Measurements from ENCODE around the gene P2RY6.

Gene P2RY6

GRCh38 chr11:73291781-73292524 is 19.8 kb downstream of the P2RY6 start:
- no peak overlapping the region for H3K4me3 ChIP-seq (ENCODE audit: low read depth, low read length)
- DNase-seq (ENCODE audit: low read depth) = no peak

- no peak for DNase-seq (ENCODE audit: low read depth)
Measured at GRCh38 chr11:73292525-73292894, 20.4 kb downstream of the P2RY6 start.

GRCh38 chr11:73293356-73293936 is 21.3 kb downstream of the P2RY6 start:
- no peak overlapping the region for H3K4me3 ChIP-seq (ENCODE audit: low read depth, low read length)
- DNase-seq (ENCODE audit: low read depth) = no peak

More at GRCh38 chr11:73292525-73292894, 20.4 kb downstream of the P2RY6 start:
- no peak overlapping the region for H3K4me3 ChIP-seq (ENCODE audit: low read depth, low read length)

DNA sequence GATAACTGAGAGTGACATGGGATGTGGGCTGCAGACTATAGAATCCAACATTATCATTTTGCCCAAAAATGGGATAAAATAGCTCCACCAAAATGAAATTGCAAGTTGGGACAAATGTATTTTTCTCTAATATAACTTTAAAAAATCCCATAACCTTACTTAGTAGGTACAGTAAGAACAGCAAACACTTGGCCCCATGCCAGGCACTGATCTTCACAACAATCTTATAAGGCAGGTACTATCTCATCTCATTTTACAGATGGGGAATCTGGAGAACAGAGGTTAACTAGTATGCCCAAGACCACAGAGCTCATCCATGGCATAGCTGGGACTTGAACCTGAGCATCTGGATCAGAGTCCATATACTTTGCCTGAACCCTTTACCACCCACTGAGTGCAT is 22.5 kb downstream of the P2RY6 start:
- H3K4me3 ChIP-seq (ENCODE audit: low read depth, low read length) = no peak overlapping the region
- no peak for DNase-seq (ENCODE audit: low read depth)

DNA sequence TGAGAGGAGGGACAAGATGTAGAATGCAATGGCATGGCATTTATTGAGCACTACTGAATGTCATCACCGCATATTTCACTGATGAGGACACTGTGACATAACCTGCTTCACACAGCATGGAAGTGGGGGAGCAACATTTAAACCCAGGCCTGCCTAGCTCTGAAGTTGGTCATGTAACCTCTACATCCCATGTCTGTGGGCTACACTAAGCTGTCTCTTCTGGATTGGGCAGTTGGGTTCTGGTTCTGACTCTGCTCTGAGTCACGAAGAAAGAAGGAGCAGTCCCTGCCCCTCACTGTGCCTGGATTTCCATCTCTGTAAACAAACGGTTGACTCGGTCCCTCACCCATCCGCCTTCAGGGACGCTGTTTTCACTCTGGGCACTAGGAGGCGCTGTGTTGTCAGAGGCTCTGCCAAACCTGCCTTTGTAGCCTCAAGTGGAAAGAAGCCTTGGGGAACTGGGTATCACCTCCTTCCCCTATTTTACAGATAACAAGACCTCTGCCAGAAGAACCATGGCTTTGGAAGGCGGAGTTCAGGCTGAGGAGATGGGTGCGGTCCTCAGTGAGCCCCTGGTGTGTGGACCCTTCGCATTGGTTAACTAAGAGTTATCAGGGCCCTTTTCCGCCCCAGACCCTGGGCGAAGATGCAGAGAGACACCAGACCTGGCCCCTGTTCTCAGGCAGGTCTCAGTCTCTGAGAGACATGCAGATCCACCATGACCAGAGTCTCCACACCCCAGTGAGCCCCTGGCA is 23.3 kb downstream of the P2RY6 start:
- DNase-seq (ENCODE audit: low read depth) = no peak
- no peak overlapping the region for H3K4me3 ChIP-seq (ENCODE audit: low read depth, low read length)

- no peak for DNase-seq (ENCODE audit: low read depth)
- no peak overlapping the region for H3K4me3 ChIP-seq (ENCODE audit: low read depth, low read length)
Measured at GRCh38 chr11:73295996-73296318, 23.8 kb downstream of the P2RY6 start.

GRCh38 chr11:73296501-73297230 is 24.5 kb downstream of the P2RY6 start:
- DNase-seq (ENCODE audit: low read depth) = no peak
- H3K4me3 ChIP-seq (ENCODE audit: low read depth, low read length) = no peak overlapping the region

DNA sequence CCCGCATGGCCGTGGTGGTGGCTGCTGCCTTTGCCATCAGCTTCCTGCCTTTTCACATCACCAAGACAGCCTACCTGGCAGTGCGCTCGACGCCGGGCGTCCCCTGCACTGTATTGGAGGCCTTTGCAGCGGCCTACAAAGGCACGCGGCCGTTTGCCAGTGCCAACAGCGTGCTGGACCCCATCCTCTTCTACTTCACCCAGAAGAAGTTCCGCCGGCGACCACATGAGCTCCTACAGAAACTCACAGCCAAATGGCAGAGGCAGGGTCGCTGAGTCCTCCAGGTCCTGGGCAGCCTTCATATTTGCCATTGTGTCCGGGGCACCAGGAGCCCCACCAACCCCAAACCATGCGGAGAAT is 25.1 kb downstream of the P2RY6 start:
- no peak overlapping the region for H3K4me3 ChIP-seq (ENCODE audit: low read depth, low read length)
- no peak for DNase-seq (ENCODE audit: low read depth)

DNA sequence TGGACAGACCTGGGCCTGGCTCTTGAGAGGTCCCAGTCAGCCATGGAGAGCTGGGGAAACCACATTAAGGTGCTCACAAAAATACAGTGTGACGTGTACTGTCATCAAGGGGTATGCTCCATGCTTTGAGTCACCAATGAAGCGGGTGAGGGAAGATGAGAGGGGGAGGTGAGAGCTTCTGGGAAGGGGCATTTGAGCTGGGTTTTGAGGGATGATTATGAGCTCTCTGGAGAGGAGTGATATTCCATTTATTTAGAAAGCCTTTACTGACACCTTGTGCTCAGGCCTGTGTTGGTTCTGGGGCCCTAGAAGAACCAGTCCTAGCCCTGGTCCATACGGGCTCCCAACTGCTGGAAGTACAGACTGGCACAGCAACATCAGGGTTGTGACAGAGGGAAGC is 25.6 kb downstream of the P2RY6 start:
- H3K4me3 ChIP-seq (ENCODE audit: low read depth, low read length) = no peak overlapping the region
- DNase-seq (ENCODE audit: low read depth) = no peak

DNA sequence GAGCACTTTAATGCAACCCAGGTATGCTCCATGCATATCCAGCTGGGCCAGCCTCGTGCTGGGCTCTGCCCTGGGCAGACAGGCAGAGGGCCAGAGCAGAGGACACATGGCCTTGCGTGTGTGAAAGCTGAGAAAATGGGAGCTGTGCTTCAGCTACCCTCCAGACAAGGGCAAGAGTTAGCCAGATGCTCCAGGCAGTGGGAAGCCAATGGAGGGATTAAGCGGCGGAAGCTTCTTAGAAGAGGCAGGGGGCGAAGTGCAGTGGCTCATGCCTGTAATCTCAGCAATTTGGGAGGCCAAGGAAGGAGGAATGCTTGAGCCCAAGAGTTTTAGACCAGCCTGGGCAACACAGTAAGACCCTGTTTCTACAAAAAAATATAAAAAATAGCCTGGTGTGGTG is 26.1 kb downstream of the P2RY6 start:
- H3K4me3 ChIP-seq (ENCODE audit: low read depth, low read length) = no peak overlapping the region
- no peak for DNase-seq (ENCODE audit: low read depth)

GRCh38 chr11:73299751-73300150 is 27.6 kb downstream of the P2RY6 start:
- no peak for DNase-seq (ENCODE audit: low read depth)
- H3K4me3 ChIP-seq (ENCODE audit: low read depth, low read length) = no peak overlapping the region

DNA sequence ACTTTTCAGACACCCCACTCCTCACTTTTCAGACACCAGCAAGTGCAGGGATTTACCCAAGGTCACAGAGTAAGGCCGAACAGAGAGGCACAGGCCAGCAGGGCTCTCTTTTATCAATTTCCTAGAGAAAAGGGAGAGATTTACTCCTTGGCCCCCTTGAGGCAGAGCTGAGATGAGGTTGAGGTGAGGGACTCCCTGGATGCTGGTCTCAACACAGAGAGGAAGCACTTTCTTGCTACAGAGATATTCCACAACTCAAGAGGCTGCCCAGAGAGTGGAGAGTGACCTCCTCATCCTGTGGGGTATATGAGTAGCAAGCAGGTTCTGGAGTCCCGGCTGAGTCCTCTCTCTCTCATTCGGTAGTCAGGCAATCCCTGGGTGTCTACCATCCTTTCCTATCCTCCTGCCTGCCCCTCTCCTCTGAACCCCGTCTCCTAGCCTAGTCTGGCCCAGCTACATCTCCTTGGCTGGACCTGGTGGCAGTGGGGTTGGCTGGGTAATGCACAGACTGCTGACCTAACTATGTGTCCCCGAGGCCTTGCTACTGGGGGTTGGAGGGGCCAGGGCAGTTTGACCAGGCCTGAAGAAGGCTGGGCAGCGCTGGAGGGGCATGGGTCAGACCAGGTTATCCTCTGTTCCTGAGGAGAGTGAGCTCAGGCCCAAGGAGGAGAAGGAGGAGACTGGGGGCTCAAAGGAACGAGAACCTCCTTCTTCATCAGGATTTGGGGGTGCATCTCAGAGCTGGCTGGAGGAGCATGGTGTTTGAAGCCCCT is 34.1 kb downstream of the P2RY6 start:
- no peak overlapping the region for H3K4me3 ChIP-seq (ENCODE audit: low read depth, low read length)
- no peak for DNase-seq (ENCODE audit: low read depth)

GRCh38 chr11:73306977-73307322 is 34.8 kb downstream of the P2RY6 start:
- peak overlapping the region; percentile 64 for H3K4me3 ChIP-seq (ENCODE audit: low read depth, low read length)
- DNase-seq (ENCODE audit: low read depth) = no peak

GRCh38 chr11:73307323-73308002 is 35.3 kb downstream of the P2RY6 start:
- peak overlapping the region; percentile 64 for H3K4me3 ChIP-seq (ENCODE audit: low read depth, low read length)
- DNase-seq (ENCODE audit: low read depth) = peak; percentile 96

DNA sequence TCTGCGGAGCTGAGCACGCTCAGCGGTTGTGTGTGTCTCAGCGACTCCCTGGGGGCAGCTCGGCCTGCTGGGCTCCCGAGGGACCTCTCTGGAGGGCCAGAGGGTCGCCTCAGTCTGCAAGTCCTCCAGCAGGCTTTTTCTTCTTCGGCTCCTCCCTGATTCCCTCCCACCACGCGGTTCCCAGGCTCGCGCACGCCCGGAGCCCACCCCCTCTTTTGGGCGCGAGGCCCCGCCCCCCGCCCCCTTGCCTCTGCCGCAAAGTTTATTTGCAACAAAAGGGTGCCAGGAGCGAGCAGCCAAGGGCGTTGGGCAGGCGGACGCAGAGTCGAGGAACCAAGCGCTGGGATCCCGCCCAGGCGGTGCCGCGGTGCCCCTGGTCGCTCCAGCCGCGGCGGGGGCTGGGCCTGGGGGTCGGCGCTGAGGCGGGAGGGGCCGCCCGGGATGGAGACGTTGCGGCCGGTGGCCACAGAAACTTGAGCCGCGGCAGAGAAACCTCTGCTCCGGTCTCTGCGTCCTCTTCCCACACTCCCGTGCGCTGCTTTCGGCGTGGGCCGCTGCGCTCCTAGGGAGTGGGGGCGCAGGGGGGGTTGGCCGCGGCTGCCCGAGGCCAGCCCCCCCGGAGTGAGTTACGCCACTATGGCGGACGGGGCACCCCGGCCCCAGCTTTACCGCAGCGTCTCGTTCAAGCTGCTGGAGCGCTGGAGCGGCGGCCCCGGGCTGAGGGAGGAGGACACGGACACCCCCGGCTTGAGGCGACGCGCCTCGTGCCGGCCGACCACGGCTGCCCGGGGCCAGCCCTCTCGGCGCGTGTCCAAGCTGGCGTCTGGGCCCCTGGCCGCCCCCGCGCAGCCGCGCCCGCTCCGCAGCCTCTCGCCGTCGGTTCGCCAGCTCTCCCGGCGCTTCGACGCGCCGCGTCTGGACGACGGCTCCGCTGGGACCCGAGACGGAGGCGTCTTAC is 36.1 kb downstream of the P2RY6 start, which contains the start of gene ARHGEF17:
Gene ARHGEF17 (plus strand): TSS at position 274 of the 958 bp plus-strand sequence. CDS start 363 bp downstream, at position 637.
- no peak for DNase-seq (ENCODE audit: low read depth)
- peak within 1 kb of the TSS; percentile 64 for H3K4me3 ChIP-seq (ENCODE audit: low read depth, low read length)

GRCh38 chr11:73308961-73309919 is 37.1 kb downstream of the P2RY6 start:
- peak overlapping the region; percentile 64 for H3K4me3 ChIP-seq (ENCODE audit: low read depth, low read length)
- DNase-seq (ENCODE audit: low read depth) = peak; percentile 88

- peak overlapping the region; percentile 64 for H3K4me3 ChIP-seq (ENCODE audit: low read depth, low read length)
- DNase-seq (ENCODE audit: low read depth) = no peak
Measured at GRCh38 chr11:73310076-73310475, 37.9 kb downstream of the P2RY6 start.
